NOMO-1 treated with dmso at 0.1 percent for 144 hours (cell line): ENCODE results near the gene ZNF839.
"Not testable (repeated sequence)": the region's sequence is repeated elsewhere in the genome, so short reads cannot be mapped to it uniquely, and the experiment has no call there.

Experiments
- DNase-seq: peaks from one replicate; lab custom pipeline; 2025; ENCODE audit not compliant: unreplicated experiment; lab: John Stamatoyannopoulos, UW

The ZNF839 gene

GRCh38 chr14:102319351-102320032 lies at the start of gene ZNF839:
ZNF839 (plus strand) TSS chr14:102319746; CDS start chr14:102319766, 20 bp downstream.
- peak; percentile 74 for DNase-seq

GRCh38 chr14:102272392-102272791 lies 47.2 kb upstream of the ZNF839 start:
- DNase-seq, result no peak

- no peak for DNase-seq
Measured at GRCh38 chr14:102275866-102276265, 43.7 kb upstream of the ZNF839 start.

GRCh38 chr14:102277874-102278630 lies 41.5 kb upstream of the ZNF839 start:
- DNase-seq, result no peak

- no peak for DNase-seq
Measured at GRCh38 chr14:102278631-102278935, 41.0 kb upstream of the ZNF839 start.

GRCh38 chr14:102279282-102279681 lies 40.3 kb upstream of the ZNF839 start:
- no peak for DNase-seq

GRCh38 chr14:102279688-102280348 lies 39.7 kb upstream of the ZNF839 start:
- no peak for DNase-seq

GRCh38 chr14:102280376-102280962 lies 39.1 kb upstream of the ZNF839 start:
- DNase-seq, result no peak

- DNase-seq, result no peak
Measured at GRCh38 chr14:102282751-102283465, 36.6 kb upstream of the ZNF839 start.

GRCh38 chr14:102283631-102284129 lies 35.9 kb upstream of the ZNF839 start:
- DNase-seq, result no peak

GRCh38 chr14:102285106-102285505 lies 34.4 kb upstream of the ZNF839 start:
- no peak for DNase-seq

GRCh38 chr14:102288139-102288538 lies 31.4 kb upstream of the ZNF839 start:
- no peak for DNase-seq

GRCh38 chr14:102292441-102292840 lies 27.1 kb upstream of the ZNF839 start:
- no peak for DNase-seq

- no peak for DNase-seq
Measured at GRCh38 chr14:102293781-102294180, 25.8 kb upstream of the ZNF839 start.

- no peak for DNase-seq
Measured at GRCh38 chr14:102295270-102295669, 24.3 kb upstream of the ZNF839 start.

- no peak for DNase-seq
Measured at GRCh38 chr14:102297436-102298170, 21.9 kb upstream of the ZNF839 start.

- DNase-seq, result not testable (repeated sequence)
Measured at GRCh38 chr14:102298303-102299070, 21.1 kb upstream of the ZNF839 start.

- no peak for DNase-seq
Measured at GRCh38 chr14:102303664-102304063, 15.9 kb upstream of the ZNF839 start.
